Activated CD4-positive, alpha-beta memory T cell treated with anti-CD3 and anti-CD28 coated beads, Interleukin-2, amount 10 ng/mL, durations not matched to agents 7 days and 5 days (primary cell): Measurements from ENCODE around the gene TKFC. TPM values are rescaled to one million over a fixed set of nuclear protein-coding genes. Genes with fewer than 3 reads are reported as not detected.

Experiments
- CTCF ChIA-PET: fragments of 350-600 bp; sonication (Branson Sonifier 250); formaldehyde crosslinking; loops from one replicate; lab custom pipeline; 2021; ENCODE audit warnings: antibody characterized with exemption, inconsistent platforms; lab: Charles Lee
- POLR2A ChIA-PET: fragments of 350-600 bp; sonication (Branson Sonifier 250); formaldehyde crosslinking; loops from one replicate; lab custom pipeline; 2021; ENCODE audit warnings: antibody characterized with exemption; lab: Charles Lee
- DNase-seq: peaks from one replicate; pipeline ENCODE4 v3.0.0-alpha.2; 2020
- H3K27ac Mint-ChIP-seq: one replicate; pipeline ENCODE4 v1.8.0; 2021; ENCODE audit warnings: mild to moderate bottlenecking, mixed read lengths
- H3K27me3 Mint-ChIP-seq: one replicate; pipeline ENCODE4 v1.8.0; 2021; ENCODE audit warnings: mixed read lengths
- H3K36me3 Mint-ChIP-seq: one replicate; pipeline ENCODE4 v1.8.0; 2021; ENCODE audit warnings: low read depth, mixed read lengths
- H3K4me1 Mint-ChIP-seq: one replicate; pipeline ENCODE4 v1.8.0; 2021; ENCODE audit warnings: mixed read lengths
- H3K4me3 Mint-ChIP-seq: one replicate; pipeline ENCODE4 v1.8.0; 2021; ENCODE audit warnings: mild to moderate bottlenecking, mixed read lengths
- H3K9me3 Mint-ChIP-seq: one replicate; pipeline ENCODE4 v1.8.0; 2021; ENCODE audit warnings: mixed read lengths
- total RNA-seq, 2 experiments: library from RNA; stranded (reverse); gene quantifications; one replicate each; pipeline ENCODE4 v1.2.3, GENCODE V29; 2021

The TKFC gene
- total RNA-seq, result 10 to 100 TPM; 49.6 to 51.5 TPM

- peak; percentile 98 for DNase-seq
- Mint-ChIP-seq H3K4me1 (peaks cover 78% of the 10 kb centered on the region), H3K27ac (peak within 1 kb of the TSS; percentile 98), H3K27me3 (no peaks in the 10 kb centered on the region), H3K36me3 (peaks cover 45% of the 10 kb centered on the region), H3K9me3 (no peaks in the 10 kb centered on the region), H3K4me3 (peak within 1 kb of the TSS; percentile 99)
- ChIA-PET CTCF (interaction anchor here (0.7 to 6.5 kb wide), 9 partner anchors 21 to 114 kb away, joined by 3 to 289 read pairs (median 11); partner anchors contain the start of genes CPSF7, CYB561A3, SDHAF2 and TMEM138), POLR2A (interaction anchor here (0.6 to 4.7 kb wide), 13 partner anchors 9 to 242 kb away, joined by 3 to 118 read pairs (median 6); partner anchors contain the start of genes CPSF7, CYB561A3, SDHAF2 and TMEM138)
Observed at GRCh38 chr11:61332797-61333549, at the start of gene TKFC, which contains the start of gene DDB1. Gene TKFC (plus strand): TSS chr11:61333228. CDS start chr11:61334729, 1,501 bp downstream. Gene DDB1 (minus strand): TSS chr11:61333105. CDS start chr11:61332968, 137 bp downstream.

DNA sequence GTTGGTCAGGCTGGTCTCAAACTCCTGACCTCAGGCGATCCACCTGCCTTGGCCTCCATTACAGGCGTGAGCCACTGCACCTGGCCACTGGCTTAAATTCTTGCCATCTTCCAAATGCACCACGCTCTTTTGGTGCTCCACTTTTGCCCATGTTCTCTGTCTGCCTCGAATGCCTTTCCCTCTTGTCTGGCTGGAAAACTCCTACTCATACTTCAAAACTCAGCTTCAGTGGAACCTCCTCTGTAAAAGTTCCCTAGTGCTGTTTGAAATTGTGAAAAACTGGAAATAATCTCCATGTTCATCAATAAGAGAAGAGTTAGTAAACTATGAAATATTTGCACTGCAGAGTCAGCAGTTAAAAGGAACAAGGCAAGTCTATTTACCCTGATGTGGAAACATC lies 49.4 kb upstream of the TKFC start:
- Mint-ChIP-seq H3K4me1 (no peaks in the 10 kb centered on the region), H3K27me3 (no peaks in the 10 kb centered on the region), H3K4me3 (no peak overlapping the region), H3K9me3 (no peaks in the 10 kb centered on the region), H3K36me3 (no peaks in the 10 kb centered on the region), H3K27ac (no peak overlapping the region)
- CTCF ChIA-PET, result no interaction called here
- POLR2A ChIA-PET, result interaction anchor here (2.5 kb wide), 1 partner anchor 10 kb away, joined by 5 read pairs; no protein-coding TSS in a partner anchor
- no peak for DNase-seq

GRCh38 chr11:61287338-61287977 lies 45.6 kb upstream of the TKFC start:
- ChIA-PET POLR2A (no interaction called here), CTCF (interaction anchor here (1.5 kb wide), 1 partner anchor 98 kb away, joined by 4 read pairs; no protein-coding TSS in a partner anchor)
- Mint-ChIP-seq H3K4me1 (no peaks in the 10 kb centered on the region), H3K9me3 (no peaks in the 10 kb centered on the region), H3K4me3 (no peak overlapping the region), H3K27ac (no peak overlapping the region), H3K27me3 (peaks cover 3% of the 10 kb centered on the region), H3K36me3 (no peaks in the 10 kb centered on the region)
- DNase-seq, result no peak

DNA sequence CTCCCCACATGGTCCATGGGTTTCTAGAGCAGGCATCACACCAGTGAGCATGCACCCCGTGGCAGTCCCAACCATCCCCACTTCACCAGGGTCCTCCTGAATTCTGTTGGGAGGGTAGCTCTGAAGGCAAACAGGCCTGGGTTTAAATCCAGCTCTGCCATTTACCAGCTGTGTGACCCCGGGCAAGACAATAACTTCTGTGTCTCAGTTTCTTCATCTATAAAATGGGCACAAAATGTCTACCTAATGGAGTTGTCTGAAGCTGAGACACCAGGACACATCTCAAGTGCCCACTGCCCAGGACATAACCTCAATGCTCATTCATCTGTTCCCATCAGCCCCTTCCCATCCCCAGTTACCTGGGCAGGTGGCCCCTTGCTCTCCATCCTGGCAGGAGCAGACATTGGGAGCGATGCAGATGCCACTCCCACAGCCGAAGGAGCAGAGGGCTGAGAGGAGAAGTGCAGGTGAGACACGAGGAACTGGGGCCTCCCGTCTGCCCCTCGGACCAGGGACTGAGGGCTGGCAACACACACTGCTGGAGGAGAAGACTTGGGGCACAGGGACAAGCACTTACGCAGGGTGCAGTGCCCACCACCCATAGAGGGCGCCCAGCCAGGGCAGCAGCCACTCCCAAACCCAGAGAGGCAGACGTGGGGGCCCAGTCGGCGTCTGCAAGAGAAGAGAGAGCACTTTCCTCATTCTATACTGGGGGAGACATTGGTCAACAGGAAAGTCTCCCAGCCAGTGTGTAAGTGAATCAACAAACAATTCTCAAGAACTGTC lies 41.9 kb upstream of the TKFC start:
- no peak for DNase-seq
- ChIA-PET CTCF (interaction anchor here (0.7 to 1.0 kb wide), 2 partner anchors 12 to 39 kb away, joined by 3 read pairs; no protein-coding TSS in a partner anchor), POLR2A (no interaction called here)
- H3K9me3 Mint-ChIP-seq, result no peaks in the 10 kb centered on the region
- peaks cover 3% of the 10 kb centered on the region for H3K36me3 Mint-ChIP-seq
- H3K4me1 Mint-ChIP-seq, result peaks cover 13% of the 10 kb centered on the region
- H3K27ac Mint-ChIP-seq, result no peak overlapping the region
- peaks cover 13% of the 10 kb centered on the region for H3K27me3 Mint-ChIP-seq
- no peak overlapping the region for H3K4me3 Mint-ChIP-seq

- ChIA-PET CTCF (interaction anchor here (5.3 kb wide), 1 partner anchor 39 kb away, joined by 33 read pairs; no protein-coding TSS in a partner anchor), POLR2A (no interaction called here)
- Mint-ChIP-seq H3K27me3 (peaks cover 13% of the 10 kb centered on the region), H3K4me1 (peaks cover 18% of the 10 kb centered on the region), H3K4me3 (no peak overlapping the region), H3K9me3 (no peaks in the 10 kb centered on the region), H3K27ac (no peak overlapping the region), H3K36me3 (peaks cover 8% of the 10 kb centered on the region)
- DNase-seq, result no peak
Observed at GRCh38 chr11:61292356-61292755, 40.7 kb upstream of the TKFC start.

DNA sequence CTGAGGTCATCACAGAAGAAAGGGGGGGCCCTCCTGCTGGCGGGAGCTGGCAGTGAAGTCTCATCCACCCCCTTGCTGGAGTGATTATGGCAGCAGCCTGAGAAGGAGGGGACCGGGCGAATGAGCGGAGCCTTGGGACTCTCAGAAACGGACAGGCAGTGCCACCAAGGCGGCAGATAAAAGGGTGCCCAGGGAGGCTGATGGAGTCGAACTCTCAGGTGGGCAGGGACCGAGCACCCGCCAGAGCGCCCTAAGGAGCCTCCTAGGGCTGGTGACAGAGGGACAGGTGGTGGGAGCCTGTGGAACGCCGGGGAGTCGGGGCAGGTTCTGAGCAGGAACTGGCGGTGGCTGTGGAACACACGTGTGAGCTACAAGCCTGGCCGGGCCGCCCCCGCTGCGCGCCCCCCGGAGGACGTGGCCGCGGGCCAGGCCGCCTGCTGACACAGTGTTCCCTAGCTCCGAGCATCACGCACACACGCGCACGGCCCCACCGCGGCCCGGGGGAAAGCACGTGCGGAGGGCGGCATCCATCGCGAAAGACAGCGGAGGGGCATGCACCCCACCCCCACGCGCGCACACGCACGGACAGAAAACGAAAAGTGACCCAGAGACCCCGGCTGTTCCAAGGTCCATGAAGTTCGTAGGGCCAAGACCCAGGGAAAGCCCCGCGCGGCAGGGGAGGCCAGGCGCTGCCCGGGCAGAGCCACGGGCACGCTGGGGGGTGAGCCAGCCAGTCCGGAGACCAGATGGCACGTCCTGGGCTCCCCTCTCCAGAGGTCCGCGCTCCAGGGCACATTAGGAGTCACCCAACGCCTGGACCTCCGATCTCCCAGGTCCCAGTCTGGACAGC lies 38.9 kb upstream of the TKFC start:
- ChIA-PET CTCF (interaction anchor here (0.7 to 5.3 kb wide), 12 partner anchors 13 to 463 kb away, joined by 3 to 33 read pairs (median 3); no protein-coding TSS in a partner anchor), POLR2A (interaction anchor here (0.9 to 2.2 kb wide), 8 partner anchors 12 to 323 kb away, joined by 3 to 7 read pairs (median 4); partner anchors contain the start of genes CD6, DDB1, TKFC and TMEM138)
- H3K9me3 Mint-ChIP-seq, result no peaks in the 10 kb centered on the region
- peak overlapping the region; percentile 70 for H3K4me3 Mint-ChIP-seq
- H3K4me1 Mint-ChIP-seq, result peaks cover 36% of the 10 kb centered on the region
- H3K36me3 Mint-ChIP-seq, result peaks cover 16% of the 10 kb centered on the region
- DNase-seq, result peak; percentile 20
- peaks cover 13% of the 10 kb centered on the region for H3K27me3 Mint-ChIP-seq
- peak overlapping the region; percentile 37 for H3K27ac Mint-ChIP-seq

DNA sequence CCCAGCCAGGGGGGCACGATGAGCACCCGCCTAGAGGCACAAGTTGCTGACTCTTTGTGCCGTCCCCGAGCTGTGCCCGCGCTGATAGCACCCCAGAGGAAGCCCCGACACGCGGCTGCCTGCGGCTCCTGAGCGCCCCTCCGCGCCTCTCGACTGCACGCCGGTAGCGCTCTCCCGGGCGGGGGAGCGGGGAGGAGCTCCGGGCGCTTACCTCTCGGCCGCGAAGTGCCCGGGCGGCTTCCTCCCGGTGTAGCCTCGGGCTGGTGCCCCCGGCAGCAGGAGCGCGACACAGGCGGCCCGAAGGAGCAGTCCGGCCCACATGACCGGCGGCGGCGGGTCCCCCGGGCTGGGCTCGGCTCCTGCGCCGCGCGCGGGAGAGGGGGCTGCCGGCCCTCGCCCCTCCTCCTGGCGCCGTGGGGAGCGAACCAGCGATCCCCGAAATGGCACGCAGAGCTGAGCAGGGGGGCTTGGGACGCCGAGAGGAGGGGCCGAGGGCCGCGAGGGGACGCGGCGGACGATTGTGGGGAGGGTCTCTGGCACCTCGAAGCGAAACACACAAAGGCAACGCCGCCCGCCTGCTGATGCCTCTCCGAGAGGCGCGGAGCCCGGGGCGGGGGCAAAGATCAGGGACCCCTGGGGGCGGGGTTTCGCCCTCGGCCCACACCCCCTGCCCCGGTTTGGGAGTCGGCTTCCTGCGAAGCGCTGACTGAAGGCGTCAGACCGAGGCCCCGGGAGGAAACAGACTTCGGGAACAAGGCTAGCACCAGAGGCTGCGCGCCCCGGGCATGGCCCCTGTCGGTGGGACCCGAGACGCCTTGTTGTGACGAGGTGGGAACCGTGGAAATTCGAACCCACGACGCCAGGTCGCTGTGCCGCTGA lies 38.1 kb upstream of the TKFC start, which contains the start of gene VWCE:
Gene VWCE, minus strand, starts transcription at position 600 of the 879 bp plus-strand sequence. Its CDS starts 279 bp downstream, at position 321.
- Mint-ChIP-seq H3K36me3 (peaks cover 16% of the 10 kb centered on the region), H3K27me3 (peaks cover 13% of the 10 kb centered on the region), H3K4me1 (peaks cover 36% of the 10 kb centered on the region), H3K27ac (peak within 1 kb of the TSS; percentile 37), H3K4me3 (peak within 1 kb of the TSS; percentile 70), H3K9me3 (no peaks in the 10 kb centered on the region)
- POLR2A ChIA-PET, result interaction anchor here (0.9 to 2.2 kb wide), 9 partner anchors 13 to 324 kb away, joined by 3 to 9 read pairs (median 5); partner anchors contain the start of genes CD6, CYB561A3, DDB1 and TKFC
- CTCF ChIA-PET, result interaction anchor here (0.7 to 5.3 kb wide), 11 partner anchors 15 to 464 kb away, joined by 3 to 33 read pairs (median 3); no protein-coding TSS in a partner anchor
- peak; percentile 76 for DNase-seq

- H3K9me3 Mint-ChIP-seq, result no peaks in the 10 kb centered on the region
- ChIA-PET POLR2A (interaction anchor here (1.6 to 2.2 kb wide), 3 partner anchors 14 to 90 kb away, joined by 3 to 9 read pairs (median 7); partner anchors contain the start of gene CYB561A3), CTCF (interaction anchor here (1.1 to 5.3 kb wide), 3 partner anchors 14 to 42 kb away, joined by 4 to 33 read pairs (median 5); no protein-coding TSS in a partner anchor)
- H3K27me3 Mint-ChIP-seq, result peaks cover 13% of the 10 kb centered on the region
- no peak for DNase-seq
- H3K36me3 Mint-ChIP-seq, result peaks cover 21% of the 10 kb centered on the region
- H3K27ac Mint-ChIP-seq, result no peak overlapping the region
- peak overlapping the region; percentile 38 for H3K4me3 Mint-ChIP-seq
- peaks cover 36% of the 10 kb centered on the region for H3K4me1 Mint-ChIP-seq
Observed at GRCh38 chr11:61295596-61295926, 37.5 kb upstream of the TKFC start.

- ChIA-PET CTCF (interaction anchor here (5.3 kb wide), 1 partner anchor 44 kb away, joined by 33 read pairs; no protein-coding TSS in a partner anchor), POLR2A (interaction anchor here (1.4 kb wide), 1 partner anchor 133 kb away, joined by 5 read pairs; the partner anchor contains the start of genes CPSF7 and SDHAF2)
- DNase-seq, result no peak
- Mint-ChIP-seq H3K27ac (no peak overlapping the region), H3K9me3 (no peaks in the 10 kb centered on the region), H3K4me3 (no peak overlapping the region), H3K36me3 (peaks cover 37% of the 10 kb centered on the region), H3K4me1 (peaks cover 36% of the 10 kb centered on the region), H3K27me3 (peaks cover 12% of the 10 kb centered on the region)
Observed at GRCh38 chr11:61297341-61297740, 35.7 kb upstream of the TKFC start.

GRCh38 chr11:61297746-61298145 lies 35.3 kb upstream of the TKFC start:
- no peak for DNase-seq
- Mint-ChIP-seq H3K4me1 (peaks cover 36% of the 10 kb centered on the region), H3K36me3 (peaks cover 42% of the 10 kb centered on the region), H3K27me3 (peaks cover 8% of the 10 kb centered on the region), H3K9me3 (no peaks in the 10 kb centered on the region), H3K27ac (no peak overlapping the region), H3K4me3 (no peak overlapping the region)
- POLR2A ChIA-PET, result interaction anchor here (1.4 kb wide), 1 partner anchor 132 kb away, joined by 5 read pairs; the partner anchor contains the start of genes CPSF7 and SDHAF2
- CTCF ChIA-PET, result interaction anchor here (5.3 kb wide), 1 partner anchor 44 kb away, joined by 33 read pairs; no protein-coding TSS in a partner anchor
